Neural cell (in vitro differentiated cells): Measurements from ENCODE around the gene CENPV. TPM values are rescaled to one million over a fixed set of nuclear protein-coding genes. Genes with fewer than 3 reads are reported as not detected.

Experiments used
- H2AFZ ChIP-seq: fragments of 200-600, 300-800 bp; sonication (generic), shearing (Covaris generic); 2 replicates; pipeline ENCODE4 v1.6.0; 2014; ENCODE audit warnings: low read depth, mild to moderate bottlenecking, antibody characterized with exemption, low read length, moderate library complexity
- H3F3A ChIP-seq: fragments of 200-600 bp; shearing (Covaris generic); 2 replicates; pipeline ENCODE4 v1.6.1; 2016; ENCODE audit warnings: mild to moderate bottlenecking, moderate library complexity, mixed read lengths, antibody characterized with exemption, low read length; ENCODE audit not compliant: insufficient read depth, poor library complexity, severe bottlenecking
- H3K27ac ChIP-seq: fragments of 200-600, 300-800 bp; sonication (generic), shearing (Covaris generic); 2 replicates; pipeline ENCODE4 v1.5.1; 2014; ENCODE audit warnings: mild to moderate bottlenecking, low read length, moderate library complexity
- H3K27me3 ChIP-seq: fragments of 300-800, 200-600 bp; sonication (generic), shearing (Covaris generic); 2 replicates; pipeline ENCODE4 v1.6.0; 2014; ENCODE audit warnings: mild to moderate bottlenecking, low read depth, low read length, moderate library complexity; ENCODE audit not compliant: insufficient read depth
- H3K36me3 ChIP-seq: fragments of 300-800, 200-600 bp; sonication (generic), shearing (Covaris generic); 2 replicates; pipeline ENCODE4 v1.5.1; 2014; ENCODE audit warnings: mild to moderate bottlenecking, antibody characterized with exemption, low read length, moderate library complexity; ENCODE audit not compliant: insufficient read depth
- H3K4me2 ChIP-seq: fragments of 300-800, 200-600 bp; sonication (generic), shearing (Covaris generic); 2 replicates; pipeline ENCODE4 v1.6.0; 2014; ENCODE audit warnings: mild to moderate bottlenecking, low read length
- H3K4me3 ChIP-seq: fragments of 300-800, 200-600 bp; sonication (generic), shearing (Covaris generic); 2 replicates; pipeline ENCODE4 v1.5.1; 2014; ENCODE audit warnings: mild to moderate bottlenecking, low read length, moderate library complexity
- H3K79me2 ChIP-seq: fragments of 200-600 bp; shearing (Covaris generic); replicated peaks from 2 replicates; pipeline ENCODE4 v1.6.0; 2014; ENCODE audit warnings: mild to moderate bottlenecking, low read length, moderate library complexity; ENCODE audit not compliant: insufficient read depth
- H3K9ac ChIP-seq: fragments of 300-800, 200-600 bp; sonication (generic), shearing (Covaris generic); 2 replicates; pipeline ENCODE4 v1.6.1; 2016; ENCODE audit warnings: mild to moderate bottlenecking, low read length, mixed read lengths
- H3K9me2 ChIP-seq: fragments of 200-600 bp; shearing (Covaris generic); 2 replicates; pipeline ENCODE4 v1.6.1; 2016; ENCODE audit warnings: mild to moderate bottlenecking, low read length, mixed read lengths; ENCODE audit not compliant: insufficient read depth
- H3K9me3 ChIP-seq: fragments of 200-600, 300-800 bp; sonication (generic), shearing (Covaris generic); 2 replicates; pipeline ENCODE4 v1.6.1; 2016; ENCODE audit warnings: mild to moderate bottlenecking, mixed run types, low read length, moderate library complexity, mixed read lengths
- H4K20me1 ChIP-seq: fragments of 200-600 bp; shearing (Covaris generic); 2 replicates; pipeline ENCODE4 v1.6.1; 2016; ENCODE audit warnings: mild to moderate bottlenecking, mixed run types; ENCODE audit not compliant: insufficient read depth
- EP300 ChIP-seq: fragments of 450-650 bp; conservative IDR thresholded peaks from 2 replicates; pipeline ENCODE4 v1.6.1; 2014; ENCODE audit warnings: antibody characterized with exemption, mild to moderate bottlenecking, moderate library complexity; ENCODE audit not compliant: poor library complexity, severe bottlenecking
- EZH2 ChIP-seq: fragments of 200-600, 300-800 bp; shearing (Covaris generic), sonication (generic); IDR thresholded peaks from 2 replicates; pipeline ENCODE4 v1.6.1; 2014; ENCODE audit warnings: antibody characterized with exemption, low read length, borderline replicate concordance, mild to moderate bottlenecking; ENCODE audit not compliant: insufficient read depth, poor library complexity, severe bottlenecking
- MXI1 ChIP-seq: fragments of 450-650 bp; conservative IDR thresholded peaks from 2 replicates; pipeline ENCODE4 v1.6.1; 2014; ENCODE audit warnings: antibody characterized with exemption, mild to moderate bottlenecking; ENCODE audit not compliant: poor library complexity, severe bottlenecking
- POLR2AphosphoS5 ChIP-seq: IDR thresholded peaks from 2 replicates; pipeline ENCODE4 v1.6.1; 2012
- RAD21 ChIP-seq: fragments of 450-650 bp; conservative IDR thresholded peaks from 2 replicates; pipeline ENCODE4 v1.6.1; 2014; ENCODE audit warnings: antibody characterized with exemption, mild to moderate bottlenecking, moderate library complexity
- SMC3 ChIP-seq: fragments of 450-650 bp; conservative IDR thresholded peaks from 2 replicates; pipeline ENCODE4 v1.6.1; 2014; ENCODE audit warnings: antibody characterized with exemption, mild to moderate bottlenecking, moderate library complexity; ENCODE audit not compliant: poor library complexity
- TAF1 ChIP-seq: IDR thresholded peaks from 2 replicates; pipeline ENCODE4 v1.6.1; 2012; ENCODE audit warnings: low read depth
- polyA plus RNA-seq: library from polyadenylated mRNA; depleted of rRNA; stranded (reverse); fragments of >200 nt; gene quantifications from 2 replicates; pipeline ENCODE4 v1.2.3, GENCODE V29; 2014
- TF ChIP-seq, protein P1 (sequence below): IDR thresholded peaks from 2 replicates; pipeline ENCODE4 v1.6.1; 2012; ENCODE audit warnings: borderline replicate concordance
- TF ChIP-seq, protein P2 (sequence below): fragments of 450-650 bp; IDR thresholded peaks from 2 replicates; pipeline ENCODE4 v1.5.1; 2014; ENCODE audit warnings: antibody characterized with exemption, mild to moderate bottlenecking, moderate library complexity; ENCODE audit not compliant: poor library complexity, severe bottlenecking

Gene CENPV
- polyA plus RNA-seq, 1 donor from 2014 or later: 291 TPM

DNA sequence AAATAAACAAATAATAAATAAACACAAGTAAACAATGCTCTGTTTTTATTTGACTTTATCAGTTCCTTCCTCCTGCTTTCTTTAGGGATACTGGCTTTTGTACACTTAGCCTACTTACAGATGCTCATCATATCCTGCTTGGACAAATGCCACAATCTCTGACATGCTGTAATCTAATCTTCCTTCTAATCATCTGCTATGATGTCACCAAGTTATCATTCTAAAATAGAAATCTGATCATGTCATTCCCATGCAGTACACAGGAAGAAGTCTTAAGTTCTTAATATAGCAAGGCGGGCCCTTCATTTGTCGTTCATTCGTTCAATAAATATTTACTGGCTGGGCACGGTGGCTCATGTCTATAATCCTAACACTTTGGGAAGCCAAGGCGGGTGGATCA lies 18.5 kb upstream of the CENPV start:
- no peaks in the 10 kb centered on the region for H3K9me3 ChIP-seq
- no peaks in the 10 kb centered on the region for H4K20me1 ChIP-seq
- H3K4me3 ChIP-seq: no peak overlapping the region
- H2AFZ ChIP-seq: no peak overlapping the region
- no peaks in the 10 kb centered on the region for H3K9me2 ChIP-seq
- H3F3A ChIP-seq: no peaks in the 10 kb centered on the region
- no peaks in the 10 kb centered on the region for H3K27me3 ChIP-seq
- H3K9ac ChIP-seq: no peak overlapping the region
- no peaks in the 10 kb centered on the region for H3K36me3 ChIP-seq
- no peak overlapping the region for H3K27ac ChIP-seq
- TF ChIP-seq EP300: no peak
- TF ChIP-seq, protein P1, sequence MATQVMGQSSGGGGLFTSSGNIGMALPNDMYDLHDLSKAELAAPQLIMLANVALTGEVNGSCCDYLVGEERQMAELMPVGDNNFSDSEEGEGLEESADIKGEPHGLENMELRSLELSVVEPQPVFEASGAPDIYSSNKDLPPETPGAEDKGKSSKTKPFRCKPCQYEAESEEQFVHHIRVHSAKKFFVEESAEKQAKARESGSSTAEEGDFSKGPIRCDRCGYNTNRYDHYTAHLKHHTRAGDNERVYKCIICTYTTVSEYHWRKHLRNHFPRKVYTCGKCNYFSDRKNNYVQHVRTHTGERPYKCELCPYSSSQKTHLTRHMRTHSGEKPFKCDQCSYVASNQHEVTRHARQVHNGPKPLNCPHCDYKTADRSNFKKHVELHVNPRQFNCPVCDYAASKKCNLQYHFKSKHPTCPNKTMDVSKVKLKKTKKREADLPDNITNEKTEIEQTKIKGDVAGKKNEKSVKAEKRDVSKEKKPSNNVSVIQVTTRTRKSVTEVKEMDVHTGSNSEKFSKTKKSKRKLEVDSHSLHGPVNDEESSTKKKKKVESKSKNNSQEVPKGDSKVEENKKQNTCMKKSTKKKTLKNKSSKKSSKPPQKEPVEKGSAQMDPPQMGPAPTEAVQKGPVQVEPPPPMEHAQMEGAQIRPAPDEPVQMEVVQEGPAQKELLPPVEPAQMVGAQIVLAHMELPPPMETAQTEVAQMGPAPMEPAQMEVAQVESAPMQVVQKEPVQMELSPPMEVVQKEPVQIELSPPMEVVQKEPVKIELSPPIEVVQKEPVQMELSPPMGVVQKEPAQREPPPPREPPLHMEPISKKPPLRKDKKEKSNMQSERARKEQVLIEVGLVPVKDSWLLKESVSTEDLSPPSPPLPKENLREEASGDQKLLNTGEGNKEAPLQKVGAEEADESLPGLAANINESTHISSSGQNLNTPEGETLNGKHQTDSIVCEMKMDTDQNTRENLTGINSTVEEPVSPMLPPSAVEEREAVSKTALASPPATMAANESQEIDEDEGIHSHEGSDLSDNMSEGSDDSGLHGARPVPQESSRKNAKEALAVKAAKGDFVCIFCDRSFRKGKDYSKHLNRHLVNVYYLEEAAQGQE: no peak
- TF ChIP-seq, protein P2, sequence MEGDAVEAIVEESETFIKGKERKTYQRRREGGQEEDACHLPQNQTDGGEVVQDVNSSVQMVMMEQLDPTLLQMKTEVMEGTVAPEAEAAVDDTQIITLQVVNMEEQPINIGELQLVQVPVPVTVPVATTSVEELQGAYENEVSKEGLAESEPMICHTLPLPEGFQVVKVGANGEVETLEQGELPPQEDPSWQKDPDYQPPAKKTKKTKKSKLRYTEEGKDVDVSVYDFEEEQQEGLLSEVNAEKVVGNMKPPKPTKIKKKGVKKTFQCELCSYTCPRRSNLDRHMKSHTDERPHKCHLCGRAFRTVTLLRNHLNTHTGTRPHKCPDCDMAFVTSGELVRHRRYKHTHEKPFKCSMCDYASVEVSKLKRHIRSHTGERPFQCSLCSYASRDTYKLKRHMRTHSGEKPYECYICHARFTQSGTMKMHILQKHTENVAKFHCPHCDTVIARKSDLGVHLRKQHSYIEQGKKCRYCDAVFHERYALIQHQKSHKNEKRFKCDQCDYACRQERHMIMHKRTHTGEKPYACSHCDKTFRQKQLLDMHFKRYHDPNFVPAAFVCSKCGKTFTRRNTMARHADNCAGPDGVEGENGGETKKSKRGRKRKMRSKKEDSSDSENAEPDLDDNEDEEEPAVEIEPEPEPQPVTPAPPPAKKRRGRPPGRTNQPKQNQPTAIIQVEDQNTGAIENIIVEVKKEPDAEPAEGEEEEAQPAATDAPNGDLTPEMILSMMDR: no peak
- TF ChIP-seq RAD21: no peak
- no peak for TF ChIP-seq SMC3
- no peak for TF ChIP-seq EZH2
- no peak for TF ChIP-seq TAF1
- TF ChIP-seq POLR2AphosphoS5: no peak
- no peak for TF ChIP-seq MXI1
- no peak overlapping the region for H3K4me2 ChIP-seq
- no peaks in the 10 kb centered on the region for H3K79me2 ChIP-seq

GRCh38 chr17:16364625-16365024 lies 11.4 kb upstream of the CENPV start:
- Histone ChIP-seq H3K4me2 (no peak overlapping the region), H3K9me2 (no peaks in the 10 kb centered on the region), H3K9me3 (no peaks in the 10 kb centered on the region), H4K20me1 (no peaks in the 10 kb centered on the region), H3K27ac (no peak overlapping the region), H3F3A (no peaks in the 10 kb centered on the region), H3K4me3 (no peak overlapping the region), H2AFZ (no peak overlapping the region), H3K9ac (no peak overlapping the region), H3K79me2 (no peaks in the 10 kb centered on the region), H3K27me3 (no peaks in the 10 kb centered on the region), H3K36me3 (no peaks in the 10 kb centered on the region)
- no peak for TF ChIP-seq MXI1
- no peak for TF ChIP-seq TAF1
- TF ChIP-seq SMC3: no peak
- no peak for TF ChIP-seq POLR2AphosphoS5
- no peak for TF ChIP-seq EZH2
- TF ChIP-seq, protein P1: no peak
- no peak for TF ChIP-seq RAD21
- TF ChIP-seq, protein P2: no peak
- no peak for TF ChIP-seq EP300
